HPDE6-E6E7 (cell line): ENCODE data around the gene NPC1.
A peak's percentile ranks its signal among the peaks of the same experiment; 100 is the strongest.
"Not testable (repeated sequence)": the region's sequence is repeated elsewhere in the genome, so short reads cannot be mapped to it uniquely, and the experiment has no call there.

Source experiments
- DNase-seq: peaks from one replicate; pipeline ENCODE4 v3.0.0; 2011; ENCODE audit warnings: missing footprints; ENCODE audit errors: extremely low spot score

The NPC1 gene

DNA sequence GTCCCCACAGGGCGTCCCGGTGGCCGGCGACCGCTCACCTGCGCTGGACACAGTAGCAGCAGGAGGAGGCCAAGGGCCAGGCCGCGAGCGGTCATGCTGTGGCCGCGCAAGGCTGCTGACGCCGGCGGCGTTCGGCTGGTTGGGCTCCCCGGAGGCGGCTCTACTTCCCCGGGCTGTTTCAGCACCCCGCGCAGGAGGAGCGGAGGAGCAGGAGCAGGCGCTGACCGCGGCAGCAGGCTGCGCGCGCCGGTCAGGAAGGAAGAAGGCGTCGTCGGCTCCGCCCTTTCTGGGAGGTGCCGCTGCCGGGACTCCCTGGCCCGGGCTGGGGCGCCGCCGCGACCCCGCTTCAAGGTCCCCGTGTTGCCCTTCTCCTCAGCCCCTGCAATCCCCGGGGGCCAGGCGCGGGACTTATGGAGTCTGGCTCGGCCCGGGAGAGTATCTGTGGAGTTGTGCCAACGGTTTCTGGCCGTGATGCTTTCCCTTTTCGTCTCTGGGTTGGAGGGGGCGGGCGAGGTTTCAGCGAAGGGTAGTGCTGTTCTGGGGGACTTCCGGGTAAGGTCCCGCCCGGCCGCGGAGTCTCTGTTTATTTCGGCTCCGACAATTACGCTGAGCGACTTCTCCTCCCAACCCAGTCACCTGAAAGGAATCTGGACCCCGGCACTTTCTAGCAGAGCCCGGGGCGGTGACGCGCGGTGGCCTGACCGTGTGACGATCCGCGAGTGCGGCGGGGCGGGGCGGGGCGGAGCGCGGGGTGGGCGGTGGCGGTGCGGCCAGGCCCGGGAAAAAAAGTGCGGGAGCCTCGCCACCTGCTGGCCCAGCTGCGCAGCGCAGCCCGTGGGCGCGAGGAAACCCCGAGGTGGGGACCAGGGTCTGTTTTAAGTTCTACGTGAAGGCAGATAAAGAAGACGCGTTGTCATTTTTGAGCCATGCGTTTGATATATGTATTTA, at the start of gene NPC1:
Gene NPC1, minus strand, starts transcription at position 258 of the 948 bp plus-strand sequence. Its CDS starts 163 bp downstream, at position 95.
- peak; percentile 94 for DNase-seq

GRCh38 chr18:23636071-23636399, 49.7 kb upstream of the NPC1 start:
- DNase-seq, result no peak

GRCh38 chr18:23635283-23636070, 49.2 kb upstream of the NPC1 start:
- peak; percentile 39 for DNase-seq

GRCh38 chr18:23634692-23635091, 48.4 kb upstream of the NPC1 start:
- DNase-seq, result no peak

DNA sequence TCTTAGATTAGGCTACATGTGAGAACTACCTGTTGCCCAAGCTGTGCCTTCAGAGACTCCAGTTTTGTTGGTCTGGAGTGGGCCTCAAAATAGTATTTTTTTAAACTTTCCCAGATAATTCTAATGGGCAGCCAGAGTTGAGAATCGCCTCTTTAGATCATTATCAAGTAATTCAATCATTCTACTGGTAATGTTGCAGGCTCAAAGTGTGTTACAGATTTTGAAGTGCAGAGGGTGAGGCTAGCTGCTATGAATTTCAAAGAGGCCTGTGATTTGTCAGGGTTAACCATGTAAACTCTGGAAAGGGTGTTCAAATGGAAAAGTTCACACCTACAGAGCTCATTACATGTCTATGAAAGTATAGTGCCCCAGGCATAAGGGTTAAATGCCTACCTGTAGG, 46.3 kb upstream of the NPC1 start:
- no peak for DNase-seq

- peak; percentile 49 for DNase-seq
These were observed 45.4 kb upstream of the NPC1 start for GRCh38 chr18:23631746-23632145.

DNA sequence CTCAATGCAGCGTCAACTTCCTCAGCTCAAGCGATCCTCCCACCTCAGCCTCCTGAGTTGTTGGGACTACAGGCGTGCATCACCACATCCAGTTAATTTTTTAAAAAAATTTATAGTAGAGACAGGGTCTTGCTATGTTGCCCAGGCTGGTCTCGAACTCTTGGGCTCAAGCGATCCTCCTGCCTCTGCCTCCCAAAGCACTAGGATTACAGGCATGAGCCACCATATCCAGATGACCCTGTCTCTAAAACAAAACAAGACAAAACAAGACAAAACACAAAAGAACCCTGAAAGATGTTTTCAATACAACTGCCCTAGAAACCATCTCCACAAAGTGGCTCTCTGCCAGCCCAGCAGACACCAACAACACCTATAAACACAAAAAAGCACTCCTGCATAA, 45.0 kb upstream of the NPC1 start:
- DNase-seq, result no peak

- no peak for DNase-seq
These were observed 43.2 kb upstream of the NPC1 start for GRCh38 chr18:23629444-23629946.

GRCh38 chr18:23627970-23628369, 41.7 kb upstream of the NPC1 start:
- DNase-seq, result no peak

DNA sequence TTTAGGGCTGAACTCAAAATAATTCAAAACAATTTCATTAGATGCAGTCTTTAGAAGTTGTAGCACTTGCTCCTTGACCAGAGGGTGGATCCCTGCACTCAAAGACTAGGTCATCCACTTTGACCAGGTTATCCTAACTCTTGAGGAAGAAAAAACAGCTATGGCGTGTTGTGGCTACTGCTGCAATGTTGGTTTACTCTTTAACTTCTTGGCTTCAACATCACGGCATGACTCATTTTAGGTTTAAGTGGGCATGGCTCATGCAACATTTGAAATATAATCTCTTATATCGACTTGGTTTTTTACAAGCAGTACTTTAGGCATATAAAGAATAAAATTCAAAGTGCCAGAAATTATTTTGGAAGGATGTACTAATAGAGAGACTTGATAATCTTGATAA, 41.0 kb upstream of the NPC1 start:
- peak; percentile 58 for DNase-seq

GRCh38 chr18:23626451-23627279, 40.4 kb upstream of the NPC1 start:
- peak; percentile 45 for DNase-seq

DNA sequence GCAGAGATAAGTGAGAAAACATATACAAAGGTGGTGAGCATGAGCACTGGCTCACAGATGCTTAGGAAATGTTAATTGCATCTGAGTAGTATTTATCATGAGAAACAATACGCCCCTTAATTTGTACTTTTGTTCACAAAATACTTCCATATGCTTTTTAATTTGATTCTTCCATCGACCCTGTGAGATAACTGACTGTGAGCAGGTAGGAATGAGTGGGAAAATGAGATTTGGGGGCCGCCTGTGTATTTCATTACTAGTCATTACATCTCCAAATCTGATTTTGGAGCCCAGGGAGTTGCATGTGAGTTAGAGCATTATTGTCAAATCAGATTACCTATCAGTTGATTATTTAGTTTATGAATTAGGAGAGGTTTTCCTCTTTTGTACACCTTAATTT, 36.7 kb upstream of the NPC1 start:
- no peak for DNase-seq

DNA sequence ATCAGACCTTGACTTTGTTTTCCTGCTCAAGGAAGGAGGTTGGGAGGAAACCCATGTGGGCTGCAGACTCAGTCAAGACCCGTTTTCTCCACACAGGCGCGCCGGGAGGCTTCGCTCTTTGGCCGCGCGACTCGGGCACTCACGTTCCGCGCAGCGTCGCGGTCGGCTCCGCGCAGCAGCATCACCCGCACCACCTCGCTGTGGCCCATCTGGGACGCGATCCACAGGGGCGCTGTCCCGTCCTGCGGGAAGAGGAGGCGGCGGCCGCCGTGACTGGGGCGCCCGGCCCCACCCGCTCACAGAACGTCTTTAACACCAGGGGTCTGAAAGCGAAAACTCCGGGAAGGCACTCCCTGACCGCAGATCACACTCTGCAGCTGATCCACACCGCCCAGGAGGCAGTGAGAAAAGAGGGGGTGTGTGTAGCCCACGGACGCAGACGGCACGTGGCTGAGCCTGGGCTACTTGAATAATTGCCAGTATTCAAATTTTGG, 33.1 kb upstream of the NPC1 start:
- DNase-seq, result no peak

DNA sequence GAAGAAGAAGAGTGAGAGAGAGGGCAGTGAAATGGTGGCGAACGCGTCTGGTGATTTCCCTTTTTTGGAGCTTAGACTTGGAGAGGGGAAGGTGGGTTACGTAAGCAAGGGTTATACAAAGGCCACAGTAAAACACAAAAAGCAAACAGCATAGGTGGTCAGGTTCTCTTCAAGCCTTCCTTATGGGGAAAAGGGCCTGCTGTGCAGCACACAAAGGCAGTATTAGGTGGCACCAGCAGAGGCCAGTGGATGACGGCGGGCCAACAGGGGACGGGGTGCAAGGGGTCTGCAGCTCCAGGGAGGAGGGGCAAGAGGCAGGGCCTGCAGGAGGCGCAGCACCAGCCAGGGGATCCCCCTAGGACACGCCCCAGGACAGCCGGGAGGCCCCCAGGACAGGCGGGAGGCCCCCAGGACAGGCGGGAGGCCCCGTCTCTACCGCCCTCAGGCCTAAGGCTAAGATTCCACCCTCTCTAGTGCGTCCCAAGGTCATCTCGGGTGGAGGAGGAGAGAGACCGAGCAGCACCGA, 32.6 kb upstream of the NPC1 start:
- no peak for DNase-seq

GRCh38 chr18:23617412-23618014, 31.2 kb upstream of the NPC1 start:
- no peak for DNase-seq

GRCh38 chr18:23616258-23616657, 30.0 kb upstream of the NPC1 start:
- no peak for DNase-seq

DNA sequence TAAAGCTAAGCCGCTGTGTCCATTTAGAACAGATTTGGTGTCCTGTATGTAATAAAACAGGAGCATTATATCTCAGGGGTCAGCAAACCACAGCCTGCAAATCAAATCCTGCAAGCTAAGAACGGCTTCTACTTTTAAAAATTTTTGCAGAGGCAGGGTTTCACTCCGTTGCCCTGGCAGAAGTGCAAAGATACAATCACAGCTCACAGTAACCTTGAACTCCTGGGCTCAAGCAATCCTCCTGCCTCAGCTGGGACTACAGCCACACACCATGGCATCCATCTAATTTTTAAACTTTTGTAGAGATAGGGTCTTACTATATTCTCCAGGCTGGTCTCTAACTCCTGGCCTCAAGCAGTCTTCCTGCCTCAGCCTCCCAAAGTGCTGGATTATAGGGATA, 28.6 kb upstream of the NPC1 start:
- DNase-seq, result no peak

- no peak for DNase-seq
These were observed 28.1 kb upstream of the NPC1 start for GRCh38 chr18:23614413-23614812.

GRCh38 chr18:23613091-23613475, 26.8 kb upstream of the NPC1 start:
- DNase-seq, result not testable (repeated sequence)

GRCh38 chr18:23612434-23613090, 26.3 kb upstream of the NPC1 start:
- no peak for DNase-seq
